ENCODE measurements around the gene DENND4A. TPM values are rescaled to one million over a fixed set of nuclear protein-coding genes. Genes with fewer than 3 reads are reported as not detected.

Gene DENND4A
- total RNA-seq, 3 donors from 2014 or later (not counting 1 experiment from before 2014, with no cell fraction given) = 65.8 to 84.6 (median 66.1) TPM

DNA sequence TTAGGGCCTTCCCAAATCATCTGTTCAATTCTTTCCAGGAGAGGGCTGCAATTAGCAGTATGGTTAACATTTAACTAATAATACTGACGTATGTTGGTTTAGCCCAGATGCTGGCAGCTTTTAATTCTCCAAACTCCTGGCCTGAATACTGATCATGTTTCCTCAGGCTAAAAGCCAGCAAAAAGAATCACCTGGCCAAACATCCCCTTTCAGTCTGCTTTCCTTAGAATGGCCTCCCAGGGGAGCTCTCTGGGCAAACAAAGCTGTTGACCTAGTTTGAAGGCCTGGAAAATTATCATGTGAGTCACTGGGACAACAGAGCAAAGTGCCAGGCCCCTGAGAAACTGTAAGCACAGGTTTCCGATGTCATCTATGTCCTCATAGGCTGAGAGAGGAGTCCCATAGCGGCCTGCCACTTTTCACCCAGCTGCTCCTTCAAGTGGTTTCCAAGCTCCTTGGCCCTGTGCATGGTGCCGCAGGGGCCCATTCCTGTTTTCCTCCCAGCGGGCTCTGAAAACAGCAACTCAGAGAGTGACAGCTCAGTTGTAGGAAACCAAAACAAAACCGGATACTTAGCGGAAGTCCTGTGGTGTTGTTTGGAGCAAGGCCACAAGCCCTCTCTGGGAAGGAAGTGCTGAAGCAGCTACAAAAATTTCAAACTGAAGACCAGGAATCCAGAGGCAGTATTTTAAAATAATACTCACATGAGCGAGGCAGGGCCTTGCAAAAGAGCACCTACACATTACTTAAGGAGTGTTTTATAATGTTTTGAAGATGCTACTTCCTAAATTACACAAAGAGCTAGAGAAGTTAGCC lies 40.7 kb upstream of the DENND4A start:
- TF ChIP-seq, protein P1, sequence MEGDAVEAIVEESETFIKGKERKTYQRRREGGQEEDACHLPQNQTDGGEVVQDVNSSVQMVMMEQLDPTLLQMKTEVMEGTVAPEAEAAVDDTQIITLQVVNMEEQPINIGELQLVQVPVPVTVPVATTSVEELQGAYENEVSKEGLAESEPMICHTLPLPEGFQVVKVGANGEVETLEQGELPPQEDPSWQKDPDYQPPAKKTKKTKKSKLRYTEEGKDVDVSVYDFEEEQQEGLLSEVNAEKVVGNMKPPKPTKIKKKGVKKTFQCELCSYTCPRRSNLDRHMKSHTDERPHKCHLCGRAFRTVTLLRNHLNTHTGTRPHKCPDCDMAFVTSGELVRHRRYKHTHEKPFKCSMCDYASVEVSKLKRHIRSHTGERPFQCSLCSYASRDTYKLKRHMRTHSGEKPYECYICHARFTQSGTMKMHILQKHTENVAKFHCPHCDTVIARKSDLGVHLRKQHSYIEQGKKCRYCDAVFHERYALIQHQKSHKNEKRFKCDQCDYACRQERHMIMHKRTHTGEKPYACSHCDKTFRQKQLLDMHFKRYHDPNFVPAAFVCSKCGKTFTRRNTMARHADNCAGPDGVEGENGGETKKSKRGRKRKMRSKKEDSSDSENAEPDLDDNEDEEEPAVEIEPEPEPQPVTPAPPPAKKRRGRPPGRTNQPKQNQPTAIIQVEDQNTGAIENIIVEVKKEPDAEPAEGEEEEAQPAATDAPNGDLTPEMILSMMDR (IDR thresholded peaks at IDR 0.05) = no peak
- peak overlapping the region; percentile 86 for H3K4me3 Mint-ChIP-seq
- intact Hi-C loops (cut with micrococcal nuclease) = loop anchor here (2.0 to 5.0 kb wide), 2 partner anchors 14 to 55 kb away; no protein-coding TSS in a partner anchor
- peak overlapping the region; percentile 97 to 98 for H3K27ac Mint-ChIP-seq
- peak; percentile 71 to 76 (median 75) for ATAC-seq
- H3K4me1 Mint-ChIP-seq = peaks cover 44 to 52% of the 10 kb centered on the region in 2 donors
- H3K9me3 Mint-ChIP-seq = no peaks in the 10 kb centered on the region
- Histone ChIP-seq H3K27me3 (ENCODE audit: control insufficient read depth, insufficient read depth, low read length) (no peaks in the 10 kb centered on the region), H3K27ac (ENCODE audit: low read length) (peak overlapping the region; percentile 87), H3K36me3 (ENCODE audit: control insufficient read depth, insufficient read depth, low read length) (no peaks in the 10 kb centered on the region), H3K4me1 (ENCODE audit: control insufficient read depth, insufficient read depth, low read length) (peaks cover 51% of the 10 kb centered on the region), H3K9me3 (ENCODE audit: control insufficient read depth, insufficient read depth, low read length) (no peaks in the 10 kb centered on the region), H3K4me3 (ENCODE audit: low read length) (no peak overlapping the region)
- H3K36me3 Mint-ChIP-seq = no peaks in the 10 kb centered on the region
- DNase-seq = peak; percentile 41 to 78
- 13% methylated on average over 7 of the region's 8 CpGs for WGBS (ENCODE audit: insufficient coverage)
- no peaks in the 10 kb centered on the region for H3K27me3 Mint-ChIP-seq (ENCODE audit: low read depth in 2 of 2)

DNA sequence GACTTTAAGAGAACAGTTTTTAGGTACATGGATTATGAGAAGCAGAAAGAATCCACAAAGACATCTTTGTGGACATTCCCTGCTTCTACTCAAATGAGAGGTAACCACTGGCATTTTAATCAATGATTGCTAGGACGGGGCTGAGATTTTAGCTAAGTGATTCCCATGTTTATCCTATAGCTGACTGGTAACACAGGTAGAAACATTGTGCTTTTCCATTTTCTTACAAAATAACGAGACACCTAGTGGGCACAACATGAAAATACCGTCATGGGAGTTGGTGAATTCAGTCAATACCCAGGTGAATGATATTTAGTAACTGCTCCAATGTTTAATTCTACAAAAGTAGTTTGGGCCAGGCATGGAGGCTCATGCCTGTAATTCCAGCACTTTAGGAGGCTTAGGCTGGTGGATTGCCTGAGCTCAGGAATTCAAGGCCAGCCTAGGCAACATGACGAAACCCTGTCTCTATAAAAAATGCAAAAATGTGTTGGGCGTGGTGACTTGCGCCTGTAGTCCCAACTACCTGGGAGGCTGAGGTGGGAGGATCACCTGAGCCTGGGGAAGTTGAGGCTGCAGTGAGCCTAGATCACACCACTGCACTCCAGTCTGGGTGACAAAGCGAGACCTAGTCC lies 37.2 kb upstream of the DENND4A start:
- peak; percentile 26 to 56 (median 46) for ATAC-seq

DNA sequence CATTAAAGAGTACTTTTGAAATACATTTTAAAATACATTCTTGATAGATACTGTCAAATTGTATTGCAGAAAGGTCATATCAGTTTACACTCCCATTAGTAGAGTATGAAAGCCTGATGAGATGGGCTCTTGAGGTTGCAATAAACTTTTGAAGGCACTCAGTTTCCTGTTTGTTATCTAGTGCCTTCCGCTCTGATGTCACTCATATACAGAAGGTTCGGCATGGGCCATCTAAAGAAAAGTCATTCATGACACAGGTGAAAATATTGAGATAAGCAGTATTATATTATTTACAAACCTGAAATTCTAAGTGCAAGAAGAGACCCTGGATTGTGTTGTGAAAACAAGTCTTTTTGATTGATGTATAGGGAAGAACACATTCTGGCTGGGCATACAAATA lies 36.5 kb upstream of the DENND4A start:
- WGBS (ENCODE audit: insufficient coverage) = 100% methylated on average over 1 of the region's 2 CpGs
- Histone ChIP-seq H3K27me3 (ENCODE audit: control insufficient read depth, insufficient read depth, low read length) (no peaks in the 10 kb centered on the region), H3K27ac (ENCODE audit: low read length) (peak overlapping the region; percentile 67), H3K36me3 (ENCODE audit: control insufficient read depth, insufficient read depth, low read length) (no peaks in the 10 kb centered on the region), H3K4me1 (ENCODE audit: control insufficient read depth, insufficient read depth, low read length) (peaks cover 51% of the 10 kb centered on the region), H3K4me3 (ENCODE audit: low read length) (no peak overlapping the region), H3K9me3 (ENCODE audit: control insufficient read depth, insufficient read depth, low read length) (no peaks in the 10 kb centered on the region)
- Mint-ChIP-seq H3K4me1 (peaks cover 36 to 41% of the 10 kb centered on the region in 2 donors), H3K27me3 (ENCODE audit: low read depth in 2 of 2) (no peaks in the 10 kb centered on the region), H3K4me3 (peak overlapping the region; percentile 79), H3K27ac (peak overlapping the region; percentile 85 to 95), H3K36me3 (no peaks in the 10 kb centered on the region), H3K9me3 (no peaks in the 10 kb centered on the region)
- intact Hi-C loops (cut with micrococcal nuclease) = loop anchor here (2.0 kb wide), 1 partner anchor 36 kb away; the partner anchor contains the start of gene DENND4A
- ATAC-seq (peak; percentile 58 to 81 (median 73)), DNase-seq (peak in 1 of 2 donors; percentile 84)
- TF ChIP-seq, protein P1 (IDR thresholded peaks at IDR 0.05) = no peak

More for the DNA sequence above, 37.2 kb upstream of the DENND4A start:
- H3K36me3 Mint-ChIP-seq = no peaks in the 10 kb centered on the region
- no peaks in the 10 kb centered on the region for H3K9me3 ChIP-seq (ENCODE audit: control insufficient read depth, insufficient read depth, low read length)
- DNase-seq = peak in 1 of 2 donors; percentile 78
- 54% methylated on average over 6 of the region's 7 CpGs for WGBS (ENCODE audit: insufficient coverage)
- no peaks in the 10 kb centered on the region for H3K27me3 ChIP-seq (ENCODE audit: control insufficient read depth, insufficient read depth, low read length)
- peaks cover 53% of the 10 kb centered on the region for H3K4me1 ChIP-seq (ENCODE audit: control insufficient read depth, insufficient read depth, low read length)
- peak overlapping the region; percentile 85 to 95 for H3K27ac Mint-ChIP-seq
- intact Hi-C loops (cut with micrococcal nuclease) = loop anchor here (2.0 kb wide), 1 partner anchor 36 kb away; the partner anchor contains the start of gene DENND4A
- H3K9me3 Mint-ChIP-seq = no peaks in the 10 kb centered on the region
- H3K4me3 ChIP-seq (ENCODE audit: low read length) = no peak overlapping the region
- TF ChIP-seq, protein P1 (IDR thresholded peaks at IDR 0.05) = peak; percentile 67
- H3K4me3 Mint-ChIP-seq = peak overlapping the region; percentile 79
- no peaks in the 10 kb centered on the region for H3K27me3 Mint-ChIP-seq (ENCODE audit: low read depth in 2 of 2)
- H3K36me3 ChIP-seq (ENCODE audit: control insufficient read depth, insufficient read depth, low read length) = no peaks in the 10 kb centered on the region
- peak overlapping the region; percentile 67 for H3K27ac ChIP-seq (ENCODE audit: low read length)
- peaks cover 39 to 48% of the 10 kb centered on the region in 2 donors for H3K4me1 Mint-ChIP-seq
